Tibial nerve (tissue), 4 donors: ENCODE results near the gene NKIRAS1. TPM values are rescaled to one million over a fixed set of nuclear protein-coding genes. Genes with fewer than 3 reads are reported as not detected.

Source experiments
- DNase-seq, 2 donors: peaks; one replicate each; pipeline ENCODE4 v3.0.0-alpha.2; 2019; ENCODE audit warnings: low spot score in 2 of 2
- H3K27ac ChIP-seq, 4 donors: fragments of 200-600 bp; sonication (generic) in 3 of 4; one replicate each; pipeline ENCODE4 v1.5.1; 2017 to 2019; ENCODE audit warnings: mild to moderate bottlenecking in 1 of 4
- H3K27me3 ChIP-seq, 2 donors: fragments of 200-600 bp; sonication (generic) in 1 of 2; one replicate each; pipeline versions ENCODE4 v1.5.1 to v1.6.0; 2017 to 2019
- H3K36me3 ChIP-seq, 3 donors: fragments of 200-600 bp; sonication (generic); one replicate each; pipeline ENCODE4 v1.5.1; 2018 to 2019
- H3K4me1 ChIP-seq, 4 donors: fragments of 200-600 bp; sonication (generic) in 3 of 4; one replicate each; pipeline ENCODE4 v1.5.1; 2017 to 2019
- H3K4me3 ChIP-seq, 4 donors: fragments of 200-600 bp; sonication (generic) in 3 of 4; one replicate each; pipeline ENCODE4 v1.5.1; 2017 to 2019; ENCODE audit warnings: mild to moderate bottlenecking in 1 of 4, moderate library complexity in 1 of 4
- H3K9me3 ChIP-seq, 4 donors: fragments of 200-600 bp; sonication (generic) in 3 of 4; one replicate each; pipeline ENCODE4 v1.5.1; 2017 to 2019
- CTCF ChIP-seq, 5 experiments: fragments of 200-600 bp in 3 of 5; fragments of 450-650 bp in 2 of 5; sonication (generic) in 3 of 5; IDR thresholded peaks; one replicate each; pipeline ENCODE4 v1.5.1; 2016 to 2019; ENCODE audit warnings: antibody characterized with exemption in 5 of 5, mild to moderate bottlenecking in 3 of 5, moderate library complexity in 2 of 5
- EP300 ChIP-seq, 2 donors: sonication (generic); formaldehyde crosslinking; IDR thresholded peaks; one replicate each; pipeline ENCODE4 v1.6.1; 2017; ENCODE audit warnings: antibody characterized with exemption in 2 of 2, mild to moderate bottlenecking in 1 of 2
- POLR2A ChIP-seq, 2 donors: fragments of 450-650 bp; IDR thresholded peaks; one replicate each; pipeline ENCODE4 v1.6.1; 2017; ENCODE audit warnings: antibody characterized with exemption in 2 of 2, mild to moderate bottlenecking in 2 of 2, moderate library complexity in 2 of 2
- WGBS, 2 donors: methylation state at CpG; one replicate each; pipeline ENCODE4 v1.1.5; 2018; 5-methylcytosine and 5-hydroxymethylcytosine counted together
- total RNA-seq, 4 donors: library from RNA; depleted of rRNA; stranded (reverse); fragments of >200 nt; gene quantifications; one replicate each; pipeline ENCODE4 v1.1.0, GENCODE V29; 2016

NKIRAS1 gene
- total RNA-seq, 4 donors from 2014 or later: 6.6 to 14.9 (median 9.3) TPM

- Histone ChIP-seq H3K9me3 (no peaks in the 10 kb centered on the region), H3K27me3 (no peaks in the 10 kb centered on the region), H3K36me3 (peaks cover 0 to 39% (median 0%) of the 10 kb centered on the region in 3 donors), H3K27ac (no peak overlapping the region), H3K4me3 (no peak overlapping the region), H3K4me1 (peaks cover 0 to 22% (median 7%) of the 10 kb centered on the region in 4 donors)
- 92 to 93% methylated on average over 2 of the region's 2 CpGs for WGBS, 2 donors
- TF ChIP-seq CTCF (IDR thresholded peaks at IDR 0.05): no peak
- no peak for TF ChIP-seq POLR2A (IDR thresholded peaks at IDR 0.05)
- no peak for TF ChIP-seq EP300 (IDR thresholded peaks at IDR 0.05)
- no peak for DNase-seq
Measured at GRCh38 chr3:23911397-23911796, 5.4 kb downstream of the NKIRAS1 start.

GRCh38 chr3:23909341-23909740 lies 7.4 kb downstream of the NKIRAS1 start:
- WGBS, 2 donors: 87 to 93% methylated on average over 7 of the region's 7 CpGs
- Histone ChIP-seq H3K9me3 (no peaks in the 10 kb centered on the region), H3K4me1 (peaks cover 0 to 3% (median 0%) of the 10 kb centered on the region in 4 donors), H3K4me3 (no peak overlapping the region), H3K27me3 (no peaks in the 10 kb centered on the region), H3K36me3 (peaks cover 0 to 47% (median 0%) of the 10 kb centered on the region in 3 donors), H3K27ac (no peak overlapping the region)
- TF ChIP-seq EP300 (IDR thresholded peaks at IDR 0.05) (no peak), POLR2A (IDR thresholded peaks at IDR 0.05) (no peak), CTCF (IDR thresholded peaks at IDR 0.05) (no peak)
- no peak for DNase-seq

- no peak for TF ChIP-seq CTCF (IDR thresholded peaks at IDR 0.05)
- TF ChIP-seq EP300 (IDR thresholded peaks at IDR 0.05): no peak
- TF ChIP-seq POLR2A (IDR thresholded peaks at IDR 0.05): no peak
- no peak for DNase-seq
- Histone ChIP-seq H3K27ac (no peak overlapping the region), H3K27me3 (no peaks in the 10 kb centered on the region), H3K4me1 (no peaks in the 10 kb centered on the region), H3K4me3 (no peak overlapping the region), H3K36me3 (peaks cover 0 to 63% (median 0%) of the 10 kb centered on the region in 3 donors), H3K9me3 (no peaks in the 10 kb centered on the region)
Measured at GRCh38 chr3:23904545-23904944, 12.2 kb downstream of the NKIRAS1 start.

- Histone ChIP-seq H3K4me3 (no peak overlapping the region), H3K27ac (no peak overlapping the region), H3K9me3 (no peaks in the 10 kb centered on the region), H3K4me1 (no peaks in the 10 kb centered on the region), H3K36me3 (peaks cover 0 to 60% (median 0%) of the 10 kb centered on the region in 3 donors), H3K27me3 (no peaks in the 10 kb centered on the region)
- no peak for DNase-seq
- 66 to 72% methylated on average over 6 of the region's 6 CpGs for WGBS, 2 donors
- TF ChIP-seq EP300 (IDR thresholded peaks at IDR 0.05) (no peak), CTCF (IDR thresholded peaks at IDR 0.05) (no peak), POLR2A (IDR thresholded peaks at IDR 0.05) (no peak)
Measured at GRCh38 chr3:23900744-23901143, 16.0 kb downstream of the NKIRAS1 start.

GRCh38 chr3:23895181-23895580 lies 21.6 kb downstream of the NKIRAS1 start:
- DNase-seq: no peak
- peaks cover 0 to 42% (median 0%) of the 10 kb centered on the region in 3 donors for H3K36me3 ChIP-seq

More at GRCh38 chr3:23895181-23895580, 21.6 kb downstream of the NKIRAS1 start:
- Histone ChIP-seq H3K4me3 (no peak overlapping the region), H3K9me3 (no peaks in the 10 kb centered on the region), H3K27me3 (no peaks in the 10 kb centered on the region), H3K27ac (no peak overlapping the region), H3K4me1 (no peaks in the 10 kb centered on the region)
- TF ChIP-seq POLR2A (IDR thresholded peaks at IDR 0.05): no peak
- no peak for TF ChIP-seq EP300 (IDR thresholded peaks at IDR 0.05)
- no peak for TF ChIP-seq CTCF (IDR thresholded peaks at IDR 0.05)
- 92 to 93% methylated on average over 4 of the region's 4 CpGs for WGBS, 2 donors
